Liver (tissue), 9 donors: ENCODE results near the gene CLPSL1. TPM values are rescaled to one million over a fixed set of nuclear protein-coding genes. Genes with fewer than 3 reads are reported as not detected.

Experiments
- DNase-seq: peaks from one replicate; pipeline ENCODE4 v3.0.0-alpha.2; 2017; ENCODE audit warnings: low spot score
- H3K27ac ChIP-seq, 2 donors: one replicate each; pipeline ENCODE4 v1.7.0; 2013; ENCODE audit warnings: inconsistent platforms in 2 of 2, low read length in 2 of 2, control low read depth in 1 of 2, low read depth in 1 of 2, mild to moderate bottlenecking in 1 of 2
- H3K27me3 ChIP-seq, 4 donors: one replicate each; pipeline versions ENCODE4 v1.6.1 to v1.7.0; 2013; ENCODE audit warnings: low read length in 3 of 4, inconsistent platforms in 1 of 4, mild to moderate bottlenecking in 1 of 4, moderate library complexity in 1 of 4; ENCODE audit not compliant: control insufficient read depth in 4 of 4, insufficient read depth in 4 of 4
- H3K36me3 ChIP-seq, 4 donors: one replicate each; pipeline versions ENCODE4 v1.6.1 to v1.7.0; 2013; ENCODE audit warnings: low read length in 3 of 4, mild to moderate bottlenecking in 3 of 4, low read depth in 1 of 4, moderate library complexity in 1 of 4; ENCODE audit not compliant: control insufficient read depth in 4 of 4, insufficient read depth in 3 of 4
- H3K4me1 ChIP-seq, 4 donors: one replicate each; pipeline versions ENCODE4 v1.6.1 to v1.7.0; 2013; ENCODE audit warnings: low read length in 3 of 4, mild to moderate bottlenecking in 3 of 4, moderate library complexity in 1 of 4; ENCODE audit not compliant: control insufficient read depth in 4 of 4, insufficient read depth in 4 of 4
- H3K4me3 ChIP-seq, 3 donors: one replicate each; pipeline versions ENCODE4 v1.6.1 to v1.7.0; 2013; ENCODE audit warnings: low read length in 3 of 3, control low read depth in 1 of 3, low read depth in 1 of 3, mild to moderate bottlenecking in 1 of 3
- H3K9ac ChIP-seq, 2 donors: one replicate each; pipeline ENCODE4 v1.7.0; 2013; ENCODE audit warnings: low read length in 2 of 2, mild to moderate bottlenecking in 2 of 2, moderate library complexity in 2 of 2, control low read depth in 1 of 2, low read depth in 1 of 2
- H3K9me3 ChIP-seq, 4 donors: one replicate each; pipeline versions ENCODE4 v1.6.1 to v1.7.0; 2013; ENCODE audit warnings: low read length in 3 of 4; ENCODE audit not compliant: control insufficient read depth in 4 of 4
- EGR1 ChIP-seq, 2 donors: IDR thresholded peaks; 2 replicates each; pipeline ENCODE4 v1.6.1; 2016 to 2018; ENCODE audit warnings: antibody characterized with exemption in 2 of 2, low read depth in 2 of 2
- FOXA1 ChIP-seq: IDR thresholded peaks from 2 replicates; pipeline ENCODE4 v1.6.1; 2016; ENCODE audit warnings: antibody characterized with exemption
- FOXA2 ChIP-seq: IDR thresholded peaks from 2 replicates; pipeline ENCODE4 v1.6.1; 2016; ENCODE audit warnings: antibody characterized with exemption
- GABPA ChIP-seq, 2 donors: IDR thresholded peaks in 1 of 2; conservative IDR thresholded peaks in 1 of 2; 2 replicates each; pipeline ENCODE4 v1.6.1; 2016; ENCODE audit warnings: antibody characterized with exemption in 2 of 2, mild to moderate bottlenecking in 1 of 2, moderate library complexity in 1 of 2
- JUND ChIP-seq, 2 donors: IDR thresholded peaks; 2 replicates each; pipeline ENCODE4 v1.6.1; 2016; ENCODE audit warnings: antibody characterized with exemption in 2 of 2
- NR2F2 ChIP-seq: IDR thresholded peaks from 2 replicates; pipeline ENCODE4 v1.6.1; 2016; ENCODE audit warnings: antibody characterized with exemption
- RAD21 ChIP-seq, 2 donors: IDR thresholded peaks; 2 replicates each; pipeline ENCODE4 v1.6.1; 2016; ENCODE audit warnings: antibody characterized with exemption in 2 of 2, mild to moderate bottlenecking in 2 of 2
- SP1 ChIP-seq: IDR thresholded peaks from 2 replicates; pipeline ENCODE4 v1.6.1; 2018; ENCODE audit warnings: antibody characterized with exemption, mild to moderate bottlenecking
- TAF1 ChIP-seq: conservative IDR thresholded peaks from 2 replicates; pipeline ENCODE4 v1.6.1; 2016; ENCODE audit warnings: antibody characterized with exemption, mild to moderate bottlenecking
- WGBS: extraction: QIAGEN DNeasy Blood & Tissue Kit; methylation state at CpG from one replicate; pipeline ENCODE4 v1.1.7; 2013; 5-methylcytosine and 5-hydroxymethylcytosine counted together
- polyA plus RNA-seq, 2 donors: library from polyadenylated mRNA; stranded (reverse) in 1 of 2; unstranded in 1 of 2; fragments of 200-250 nt in 1 of 2; fragments of >200 nt in 1 of 2; fragmentation: Nextera tagmentation in 1 of 2; extraction: Ambion mirVana in 1 of 2; gene quantifications; one replicate each; pipeline versions ENCODE4 v1.2.1 to v1.2.3, GENCODE V29; 2013 to 2015
- total RNA-seq, 2 donors: library from RNA; depleted of rRNA; stranded (reverse); fragments of >200 nt; gene quantifications; one replicate each; pipeline ENCODE4 v1.2.3, GENCODE V29; 2014
- TF ChIP-seq, protein P1 (sequence below): fragments of 150-350 bp; IDR thresholded peaks from 2 replicates; pipeline ENCODE4 v1.5.1; 2017; ENCODE audit warnings: improper control_type of control experiment, low read depth, low read length; ENCODE audit not compliant: missing input control
- TF ChIP-seq, protein P2 (sequence below): IDR thresholded peaks from 2 replicates; pipeline ENCODE4 v1.6.1; 2016; ENCODE audit warnings: antibody characterized with exemption
- TF ChIP-seq, protein P3 (sequence below): IDR thresholded peaks from 2 replicates; pipeline ENCODE4 v1.6.1; 2016; ENCODE audit warnings: antibody characterized with exemption
- donor health status: healthy.
- donor health status: healthy.
- donor health status: healthy.
- donor health status: healthy.
- donor health status: healthy.

Gene CLPSL1
- total and polyA plus RNA-seq, 4 donors: not detected

DNA sequence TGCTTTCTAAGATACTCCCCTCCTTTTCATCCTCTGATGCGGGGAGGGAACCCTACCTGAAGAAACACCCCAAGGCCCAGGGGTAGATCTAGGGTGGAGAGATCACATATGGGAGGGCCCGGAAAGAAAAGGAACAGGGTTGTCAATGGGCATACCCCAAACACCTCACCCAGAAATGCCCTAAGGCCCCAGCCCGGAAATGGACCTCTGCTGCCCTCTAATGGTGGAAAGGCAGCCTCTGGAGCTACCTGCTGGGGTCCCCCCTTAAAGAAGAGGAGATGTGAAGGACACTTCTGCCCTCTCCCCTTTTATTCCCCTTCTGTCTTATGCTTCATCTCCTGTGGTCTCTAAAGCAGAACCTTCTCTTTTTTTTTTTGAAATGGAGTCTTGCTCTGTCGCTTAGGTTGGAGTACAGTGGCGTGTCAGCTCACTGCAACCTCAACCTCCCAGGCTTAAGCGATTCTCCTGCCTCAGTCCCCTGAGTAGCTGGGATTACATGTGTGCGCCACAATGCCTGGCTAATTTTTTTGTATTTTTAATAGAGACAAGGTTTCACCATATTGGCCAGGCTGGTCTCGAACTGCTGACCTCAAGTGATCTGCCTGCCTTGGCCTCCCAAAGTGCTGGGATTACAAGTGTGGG, 44.4 kb upstream of the CLPSL1 start:
- peak; percentile 82 for DNase-seq
- no peak overlapping the region for H3K4me3 ChIP-seq
- no peaks in the 10 kb centered on the region for H3K36me3 ChIP-seq
- no peaks in the 10 kb centered on the region for H3K27me3 ChIP-seq
- TF ChIP-seq RAD21 (IDR thresholded peaks at IDR 0.05) (peak; percentile 92 to 93), FOXA2 (no peak), NR2F2 (no peak), SP1 (no peak), FOXA1 (no peak)
- TF ChIP-seq, protein P1, sequence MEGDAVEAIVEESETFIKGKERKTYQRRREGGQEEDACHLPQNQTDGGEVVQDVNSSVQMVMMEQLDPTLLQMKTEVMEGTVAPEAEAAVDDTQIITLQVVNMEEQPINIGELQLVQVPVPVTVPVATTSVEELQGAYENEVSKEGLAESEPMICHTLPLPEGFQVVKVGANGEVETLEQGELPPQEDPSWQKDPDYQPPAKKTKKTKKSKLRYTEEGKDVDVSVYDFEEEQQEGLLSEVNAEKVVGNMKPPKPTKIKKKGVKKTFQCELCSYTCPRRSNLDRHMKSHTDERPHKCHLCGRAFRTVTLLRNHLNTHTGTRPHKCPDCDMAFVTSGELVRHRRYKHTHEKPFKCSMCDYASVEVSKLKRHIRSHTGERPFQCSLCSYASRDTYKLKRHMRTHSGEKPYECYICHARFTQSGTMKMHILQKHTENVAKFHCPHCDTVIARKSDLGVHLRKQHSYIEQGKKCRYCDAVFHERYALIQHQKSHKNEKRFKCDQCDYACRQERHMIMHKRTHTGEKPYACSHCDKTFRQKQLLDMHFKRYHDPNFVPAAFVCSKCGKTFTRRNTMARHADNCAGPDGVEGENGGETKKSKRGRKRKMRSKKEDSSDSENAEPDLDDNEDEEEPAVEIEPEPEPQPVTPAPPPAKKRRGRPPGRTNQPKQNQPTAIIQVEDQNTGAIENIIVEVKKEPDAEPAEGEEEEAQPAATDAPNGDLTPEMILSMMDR: peak; percentile 90
- H3K4me1 ChIP-seq: peaks cover 12 to 33% (median 28%) of the 10 kb centered on the region in 4 donors
- WGBS: 65% methylated on average over 8 of the region's 8 CpGs
- H3K9ac ChIP-seq: no peak overlapping the region
- H3K9me3 ChIP-seq: no peaks in the 10 kb centered on the region
- no peak overlapping the region for H3K27ac ChIP-seq

- no peaks in the 10 kb centered on the region for H3K9me3 ChIP-seq
- DNase-seq: no peak
- H3K4me1 ChIP-seq: peaks cover 12 to 30% (median 26%) of the 10 kb centered on the region in 4 donors
- no peak within 1 kb of the TSS for H3K27ac ChIP-seq
- H3K36me3 ChIP-seq: no peaks in the 10 kb centered on the region
- no peak within 1 kb of the TSS for H3K4me3 ChIP-seq
- WGBS: 93% methylated on average over 10 of the region's 10 CpGs
- H3K27me3 ChIP-seq: no peaks in the 10 kb centered on the region
- TF ChIP-seq, protein P2, sequence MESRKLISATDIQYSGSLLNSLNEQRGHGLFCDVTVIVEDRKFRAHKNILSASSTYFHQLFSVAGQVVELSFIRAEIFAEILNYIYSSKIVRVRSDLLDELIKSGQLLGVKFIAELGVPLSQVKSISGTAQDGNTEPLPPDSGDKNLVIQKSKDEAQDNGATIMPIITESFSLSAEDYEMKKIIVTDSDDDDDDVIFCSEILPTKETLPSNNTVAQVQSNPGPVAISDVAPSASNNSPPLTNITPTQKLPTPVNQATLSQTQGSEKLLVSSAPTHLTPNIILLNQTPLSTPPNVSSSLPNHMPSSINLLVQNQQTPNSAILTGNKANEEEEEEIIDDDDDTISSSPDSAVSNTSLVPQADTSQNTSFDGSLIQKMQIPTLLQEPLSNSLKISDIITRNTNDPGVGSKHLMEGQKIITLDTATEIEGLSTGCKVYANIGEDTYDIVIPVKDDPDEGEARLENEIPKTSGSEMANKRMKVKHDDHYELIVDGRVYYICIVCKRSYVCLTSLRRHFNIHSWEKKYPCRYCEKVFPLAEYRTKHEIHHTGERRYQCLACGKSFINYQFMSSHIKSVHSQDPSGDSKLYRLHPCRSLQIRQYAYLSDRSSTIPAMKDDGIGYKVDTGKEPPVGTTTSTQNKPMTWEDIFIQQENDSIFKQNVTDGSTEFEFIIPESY: no peak
- TF ChIP-seq, protein P3, sequence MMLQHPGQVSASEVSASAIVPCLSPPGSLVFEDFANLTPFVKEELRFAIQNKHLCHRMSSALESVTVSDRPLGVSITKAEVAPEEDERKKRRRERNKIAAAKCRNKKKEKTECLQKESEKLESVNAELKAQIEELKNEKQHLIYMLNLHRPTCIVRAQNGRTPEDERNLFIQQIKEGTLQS: no peak
- TF ChIP-seq RAD21 (IDR thresholded peaks at IDR 0.05): no peak
- TF ChIP-seq TAF1: no peak
- no peak for TF ChIP-seq EGR1 (IDR thresholded peaks at IDR 0.05; ENCODE audit: low read depth in 2 of 2)
- no peak for TF ChIP-seq FOXA2
- TF ChIP-seq NR2F2: no peak
- no peak for TF ChIP-seq SP1
- no peak for TF ChIP-seq GABPA (IDR thresholded peaks at IDR 0.05 in 1 of 2, conservative IDR thresholded peaks at IDR 0.05 in 1 of 2)
- no peak for TF ChIP-seq JUND (IDR thresholded peaks at IDR 0.05)
- no peak for TF ChIP-seq FOXA1
- no peak within 1 kb of the TSS for H3K9ac ChIP-seq
These were observed 43.8 kb upstream of the CLPSL1 start, which contains the start of gene ARMC12 for GRCh38 chr6:35736982-35737412. TSS of gene ARMC12 (plus strand) at chr6:35737032. CDS start at chr6:35737109, 77 bp downstream.
